Stimulated activated CD4-positive, alpha-beta T cell treated with anti-CD3 and anti-CD28 coated beads, Interleukin-2, amount 100 ng/mL, for 4 hours (primary cell): Measurements from ENCODE around the gene ARPC5.

ENCODE experiments used
- DNase-seq: peaks from one replicate; pipeline ENCODE4 v3.0.0-alpha.2; 2020; ENCODE audit warnings: low read depth

The ARPC5 gene

DNA sequence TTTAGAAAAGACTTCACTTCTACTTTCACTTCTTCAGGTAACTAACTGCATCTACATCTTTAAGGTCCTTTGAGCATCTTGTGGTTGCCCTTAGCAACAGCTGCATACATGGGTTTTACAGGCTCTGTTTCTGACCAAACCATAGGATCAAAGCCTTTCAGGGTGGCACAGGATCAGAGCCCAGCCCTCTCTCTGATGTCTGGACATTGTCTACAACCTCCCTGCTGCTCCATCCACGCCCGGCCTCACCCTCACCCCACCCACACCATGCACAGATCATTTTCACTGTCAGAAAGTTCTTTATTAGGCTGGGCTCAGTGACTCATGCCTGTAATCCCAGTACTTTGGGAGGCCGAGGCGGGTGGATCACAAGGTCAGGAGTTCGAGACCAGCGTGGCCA lies 50.5 kb downstream of the ARPC5 start:
- no peak for DNase-seq

- no peak for DNase-seq
These were observed 51.4 kb downstream of the ARPC5 start for GRCh38 chr1:183584147-183584546.

GRCh38 chr1:183583466-183583865 lies 52.1 kb downstream of the ARPC5 start:
- DNase-seq: no peak

GRCh38 chr1:183582021-183582713 lies 53.4 kb downstream of the ARPC5 start:
- DNase-seq: no peak

DNA sequence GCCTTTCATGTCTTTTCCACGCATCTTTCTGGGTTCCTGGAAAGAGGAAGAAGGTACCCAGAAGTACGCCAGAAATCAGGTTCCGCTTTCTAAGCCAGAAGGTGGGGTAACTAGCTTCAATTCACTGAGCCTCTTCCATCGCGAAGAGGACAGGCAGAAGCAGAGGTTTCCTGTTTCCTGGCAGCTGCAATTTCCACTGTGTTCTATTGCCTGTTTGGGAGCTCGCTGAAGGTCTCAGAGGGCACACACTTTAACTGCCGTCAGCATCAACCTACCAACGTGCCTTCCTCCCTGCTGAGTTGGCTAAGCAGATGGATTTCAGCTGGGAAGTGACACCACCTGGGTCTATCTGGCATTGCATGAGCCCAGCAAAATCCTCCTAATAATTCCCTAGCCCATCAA lies 55.3 kb downstream of the ARPC5 start:
- DNase-seq: no peak

GRCh38 chr1:183578856-183579255 lies 56.7 kb downstream of the ARPC5 start:
- DNase-seq: no peak

DNA sequence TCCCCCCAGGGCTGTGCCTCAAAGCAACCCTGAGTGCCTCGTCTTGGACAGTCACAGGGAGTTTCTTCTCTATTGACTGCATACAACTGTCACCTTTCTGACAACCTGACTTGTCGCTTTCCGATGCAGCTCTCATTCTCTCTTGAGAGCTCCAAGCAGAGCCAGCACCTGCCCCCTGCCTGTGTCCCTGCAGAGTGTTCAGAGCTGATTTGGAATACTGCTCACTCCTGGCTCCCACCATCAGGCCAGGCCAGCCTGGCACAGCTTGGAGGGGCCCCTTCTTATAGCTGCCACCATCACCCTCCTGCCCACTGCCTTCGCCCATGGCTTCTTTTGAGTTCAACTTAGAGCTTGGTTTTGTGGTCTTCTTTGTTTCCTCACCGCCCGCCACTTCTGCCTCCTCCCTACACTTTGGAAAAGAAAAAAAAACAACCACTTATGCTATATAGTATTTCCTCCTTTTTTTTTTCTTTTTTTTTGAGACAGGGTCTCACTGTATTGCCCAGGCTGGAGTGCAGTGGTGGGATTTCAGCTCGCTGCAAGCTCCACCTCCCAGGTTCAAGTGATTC lies 57.6 kb downstream of the ARPC5 start:
- DNase-seq: no peak

GRCh38 chr1:183576537-183576936 lies 59.0 kb downstream of the ARPC5 start:
- no peak for DNase-seq

DNA sequence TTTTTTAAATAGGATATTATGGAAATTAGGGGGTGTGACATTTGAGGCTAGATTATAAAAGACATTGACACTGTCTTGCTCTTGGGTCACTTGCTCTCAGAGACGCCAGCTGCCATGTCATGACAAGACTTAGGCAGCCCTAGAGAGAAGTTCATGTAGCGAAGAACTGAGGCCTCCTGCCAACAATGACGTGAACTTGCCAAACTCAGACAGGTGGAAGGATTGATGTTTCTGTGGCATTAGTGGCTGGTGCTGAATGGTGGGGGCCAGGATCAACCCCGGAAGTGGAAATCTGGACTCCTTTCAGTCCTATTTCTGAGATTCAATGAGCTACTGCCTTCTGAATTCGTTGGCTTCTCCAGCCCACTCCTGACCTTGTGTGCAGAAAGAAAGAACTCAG lies 60.0 kb downstream of the ARPC5 start:
- no peak for DNase-seq

DNA sequence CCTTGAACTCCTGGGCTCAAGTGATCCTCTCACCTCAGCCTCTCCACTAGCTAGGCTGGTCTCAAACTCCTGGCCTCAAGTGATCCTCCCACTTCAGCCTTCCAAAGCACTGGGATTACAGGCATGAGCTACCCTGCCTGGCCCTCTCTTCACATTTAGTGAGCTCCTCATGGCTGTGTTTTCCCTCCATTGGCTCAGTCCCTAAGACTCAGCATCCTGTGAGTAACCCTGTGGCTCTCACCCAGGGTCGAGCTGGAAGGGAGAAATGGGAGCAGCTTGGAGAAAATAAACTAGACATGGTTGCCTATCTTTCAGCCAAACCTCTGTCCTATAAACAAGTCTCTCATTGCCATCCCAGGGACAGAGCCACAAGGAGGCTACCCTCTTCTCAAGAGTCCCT lies 62.9 kb downstream of the ARPC5 start:
- DNase-seq: no peak

- no peak for DNase-seq
These were observed 63.8 kb downstream of the ARPC5 start for GRCh38 chr1:183571678-183572268.
